ENCODE measurements around the gene EIPR1. TPM values are rescaled to one million over a fixed set of nuclear protein-coding genes. Genes with fewer than 3 reads are reported as not detected.

EIPR1 gene
- total and polyA plus RNA-seq, 10 of the 15 experiments (the other 5 are each of a cell fraction or from before 2014, with no cell fraction given): 23.6 to 61.2 (median 42.2) TPM

DNA sequence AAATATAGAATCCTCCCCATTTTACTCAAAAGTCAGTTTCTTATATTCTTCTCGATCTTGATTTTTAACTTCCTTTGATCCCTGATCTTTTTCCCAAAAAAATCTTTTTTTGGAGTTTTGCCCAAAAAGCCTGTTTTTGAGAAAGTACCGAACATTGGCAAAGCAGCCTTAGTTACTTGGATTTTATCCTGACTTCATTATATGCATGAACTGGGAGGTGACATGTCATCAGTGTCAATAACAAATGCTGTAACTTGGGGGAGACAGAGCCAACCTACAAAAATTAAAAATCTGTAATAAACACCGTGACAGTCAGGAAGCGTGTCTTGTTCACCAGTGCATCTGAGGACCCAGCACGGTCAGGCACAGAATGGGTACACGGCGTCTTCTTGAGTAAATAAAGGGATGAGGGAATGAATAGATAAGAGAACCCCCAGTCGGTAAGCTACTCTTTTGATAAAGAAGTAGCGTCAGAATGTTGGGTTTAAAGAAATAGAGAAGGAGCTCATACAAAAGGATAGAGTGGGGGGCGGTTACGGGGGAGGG is 26.8 kb upstream of the EIPR1 start (continued):
- TF ChIP-seq, protein P1, sequence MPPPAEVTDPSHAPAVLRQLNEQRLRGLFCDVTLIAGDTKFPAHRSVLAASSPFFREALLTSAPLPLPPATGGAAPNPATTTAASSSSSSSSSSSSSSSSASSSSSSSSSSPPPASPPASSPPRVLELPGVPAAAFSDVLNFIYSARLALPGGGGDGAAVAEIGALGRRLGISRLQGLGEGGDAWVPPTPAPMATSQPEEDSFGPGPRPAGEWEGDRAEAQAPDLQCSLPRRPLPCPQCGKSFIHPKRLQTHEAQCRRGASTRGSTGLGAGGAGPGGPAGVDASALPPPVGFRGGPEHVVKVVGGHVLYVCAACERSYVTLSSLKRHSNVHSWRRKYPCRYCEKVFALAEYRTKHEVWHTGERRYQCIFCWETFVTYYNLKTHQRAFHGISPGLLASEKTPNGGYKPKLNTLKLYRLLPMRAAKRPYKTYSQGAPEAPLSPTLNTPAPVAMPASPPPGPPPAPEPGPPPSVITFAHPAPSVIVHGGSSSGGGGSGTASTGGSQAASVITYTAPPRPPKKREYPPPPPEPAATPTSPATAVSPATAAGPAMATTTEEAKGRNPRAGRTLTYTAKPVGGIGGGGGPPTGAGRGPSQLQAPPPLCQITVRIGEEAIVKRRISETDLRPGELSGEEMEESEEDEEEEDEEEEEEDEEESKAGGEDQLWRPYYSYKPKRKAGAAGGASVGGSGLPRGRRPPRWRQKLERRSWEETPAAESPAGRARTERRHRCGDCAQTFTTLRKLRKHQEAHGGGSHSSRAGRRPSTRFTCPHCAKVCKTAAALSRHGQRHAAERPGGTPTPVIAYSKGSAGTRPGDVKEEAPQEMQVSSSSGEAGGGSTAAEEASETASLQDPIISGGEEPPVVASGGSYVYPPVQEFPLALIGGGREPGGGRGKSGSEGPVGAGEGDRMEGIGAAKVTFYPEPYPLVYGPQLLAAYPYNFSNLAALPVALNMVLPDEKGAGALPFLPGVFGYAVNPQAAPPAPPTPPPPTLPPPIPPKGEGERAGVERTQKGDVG (CRISPR knock-in tag; IDR thresholded peaks at IDR 0.05): no peak

GRCh38 chr2:3403587-3404334 is 26.1 kb upstream of the EIPR1 start:
- Histone ChIP-seq H3K9me3 (replicated peaks; ENCODE audit: control insufficient read depth, insufficient read depth, low read length) (no peaks in the 10 kb centered on the region; the same call in 2 of the 3 replicates), H3K4me1 (ENCODE audit: control insufficient read depth, insufficient read depth, low read length) (peaks cover 18% of the 10 kb centered on the region), H3K4me2 (ENCODE audit: control insufficient read depth, insufficient read depth) (peak overlapping the region; percentile 75), H3K27me3 (replicated peaks in 1 of 2; ENCODE audit: control insufficient read depth in 2 of 2, insufficient read depth in 2 of 2, low read length in 1 of 2) (no peaks in the 10 kb centered on the region), H3K9ac (ENCODE audit: control insufficient read depth, insufficient read depth, low read length) (peak overlapping the region; percentile 18; the same call in 1 of the 2 replicates), H3K36me3 (ENCODE audit: control insufficient read depth in 2 of 2, insufficient read depth in 2 of 2, low read length in 1 of 2) (peaks cover 6 to 9% of the 10 kb centered on the region in 2 experiments), H3K4me3 (no peak overlapping the region), H4K20me1 (ENCODE audit: control insufficient read depth, insufficient read depth) (no peaks in the 10 kb centered on the region), H2AFZ (ENCODE audit: control insufficient read depth, low read depth, low read length) (peak overlapping the region; percentile 25), H3K79me2 (ENCODE audit: control insufficient read depth, insufficient read depth, low read length) (peaks cover 5% of the 10 kb centered on the region), H3K27ac (ENCODE audit: control insufficient read depth, insufficient read depth) (peak overlapping the region; percentile 79)
- CTCF ChIA-PET: interaction anchor here (0.5 to 1.3 kb wide), 3 partner anchors 19 to 979 kb away, joined by 3 to 5 read pairs (median 4); no protein-coding TSS in a partner anchor
- POLR2A ChIA-PET: no interaction called here
- in situ Hi-C loops (cut with MboI) (no loop called here), intact Hi-C loops (cut with micrococcal nuclease; ENCODE audit: unreplicated experiment) (no loop called here)
- BruUV-seq (replicated peaks): TSS peak; percentile 36
- WGBS (ENCODE audit: insufficient coverage, insufficient replicate concordance, low lambda C conversion rate, missing lambda C conversion rate): 68% methylated on average over 11 of the region's 11 CpGs
- SMC1A ChIA-PET (ENCODE audit: uncharacterized antibody, unreplicated experiment): interaction anchor here (0.6 to 2.1 kb wide), 4 partner anchors 16 to 27 kb away, joined by 3 to 9 read pairs (median 6); no protein-coding TSS in a partner anchor
- ATAC-seq (peak; percentile 99), DNase-seq (ENCODE audit: low read depth, low spot score) (peak; percentile 66), FAIRE-seq (peak; percentile 87)
- RAD21 ChIA-PET (ENCODE audit: unreplicated experiment): interaction anchor here (0.7 to 1.0 kb wide), 3 partner anchors 19 to 58 kb away, joined by 3 to 7 read pairs (median 3); no protein-coding TSS in a partner anchor
- TF ChIP-seq EP300 (IDR thresholded peaks at IDR 0.05; ENCODE audit: borderline replicate concordance in 1 of 2, control insufficient read depth in 1 of 2, low read depth in 2 of 2, low read length in 2 of 2): peak; percentile 71 to 78; a peak in 2 of 4 replicates
- TF ChIP-seq, protein P2, sequence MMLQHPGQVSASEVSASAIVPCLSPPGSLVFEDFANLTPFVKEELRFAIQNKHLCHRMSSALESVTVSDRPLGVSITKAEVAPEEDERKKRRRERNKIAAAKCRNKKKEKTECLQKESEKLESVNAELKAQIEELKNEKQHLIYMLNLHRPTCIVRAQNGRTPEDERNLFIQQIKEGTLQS (IDR thresholded peaks at IDR 0.05; ENCODE audit: borderline replicate concordance, extremely low read depth, low read depth, low read length): no peak
- no peak for TF ChIP-seq POLR2AphosphoS5 (IDR thresholded peaks at IDR 0.05; ENCODE audit: low read length)
- no peak for TF ChIP-seq BCLAF1 (IDR thresholded peaks at IDR 0.05)
- no peak for TF ChIP-seq HCFC1 (IDR thresholded peaks at IDR 0.05; ENCODE audit: low read length)
- TF ChIP-seq CBFB (IDR thresholded peaks at IDR 0.05; ENCODE audit: low read depth): no peak
- 0 out of 2 replicates have a peak, but pooled peaks have one; percentile 43 for TF ChIP-seq STAT3 (IDR thresholded peaks at IDR 0.05; ENCODE audit: low read depth, low read length)
- TF ChIP-seq, protein P3, sequence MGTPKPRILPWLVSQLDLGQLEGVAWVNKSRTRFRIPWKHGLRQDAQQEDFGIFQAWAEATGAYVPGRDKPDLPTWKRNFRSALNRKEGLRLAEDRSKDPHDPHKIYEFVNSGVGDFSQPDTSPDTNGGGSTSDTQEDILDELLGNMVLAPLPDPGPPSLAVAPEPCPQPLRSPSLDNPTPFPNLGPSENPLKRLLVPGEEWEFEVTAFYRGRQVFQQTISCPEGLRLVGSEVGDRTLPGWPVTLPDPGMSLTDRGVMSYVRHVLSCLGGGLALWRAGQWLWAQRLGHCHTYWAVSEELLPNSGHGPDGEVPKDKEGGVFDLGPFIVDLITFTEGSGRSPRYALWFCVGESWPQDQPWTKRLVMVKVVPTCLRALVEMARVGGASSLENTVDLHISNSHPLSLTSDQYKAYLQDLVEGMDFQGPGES (IDR thresholded peaks at IDR 0.05): no peak
- TF ChIP-seq MYB (IDR thresholded peaks at IDR 0.05; ENCODE audit: borderline replicate concordance, low read depth, low read length): no peak; the same call in 1 of the 2 replicates
